Raji (cell line): ENCODE data around the gene HCAR2.

Experiments
- POLR2A ChIP-seq: IDR thresholded peaks from 2 replicates; pipeline ENCODE4 v1.6.1; 2011; ENCODE audit warnings: low read depth, low read length, control low read depth; ENCODE audit not compliant: insufficient read depth

Gene HCAR2

DNA sequence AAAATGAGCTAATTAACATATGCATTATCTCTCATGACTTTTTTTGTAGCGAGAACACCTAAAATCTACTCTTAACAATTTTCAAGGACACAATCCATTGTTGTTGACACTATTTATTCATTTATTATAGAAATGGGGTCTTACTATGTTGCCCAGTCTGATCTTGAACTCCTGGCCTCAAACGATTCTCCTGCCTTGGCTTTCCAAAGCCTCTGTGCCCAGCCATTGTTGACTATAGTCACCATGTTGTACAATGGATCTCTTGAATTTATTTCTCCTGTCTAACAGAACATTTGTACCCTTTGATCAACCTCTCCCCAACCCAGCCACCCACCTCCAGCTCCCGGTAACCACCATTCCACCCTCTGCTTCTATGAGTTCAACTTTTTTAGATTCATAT lies 41.2 kb downstream of the HCAR2 start:
- TF ChIP-seq POLR2A, result no peak

DNA sequence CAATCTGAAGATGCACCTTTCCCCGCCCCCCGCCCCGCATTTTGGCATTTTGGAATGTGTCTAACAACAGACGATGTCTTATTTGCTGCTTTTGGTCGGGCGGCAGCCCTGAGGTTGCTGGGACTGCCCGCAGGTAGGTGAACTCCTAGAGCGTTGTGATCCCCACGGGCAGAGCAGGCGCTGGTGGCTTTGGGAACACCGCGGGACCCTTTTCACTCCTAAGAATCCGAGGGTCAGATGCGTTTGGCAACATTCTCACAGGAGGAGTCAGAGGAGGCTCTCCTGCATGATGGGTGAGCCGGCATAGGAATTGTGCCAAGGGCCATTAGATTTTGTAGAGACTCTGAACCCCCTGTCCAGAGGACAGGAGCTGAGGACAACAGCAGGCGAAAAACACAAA lies 41.9 kb downstream of the HCAR2 start:
- TF ChIP-seq POLR2A, result no peak

DNA sequence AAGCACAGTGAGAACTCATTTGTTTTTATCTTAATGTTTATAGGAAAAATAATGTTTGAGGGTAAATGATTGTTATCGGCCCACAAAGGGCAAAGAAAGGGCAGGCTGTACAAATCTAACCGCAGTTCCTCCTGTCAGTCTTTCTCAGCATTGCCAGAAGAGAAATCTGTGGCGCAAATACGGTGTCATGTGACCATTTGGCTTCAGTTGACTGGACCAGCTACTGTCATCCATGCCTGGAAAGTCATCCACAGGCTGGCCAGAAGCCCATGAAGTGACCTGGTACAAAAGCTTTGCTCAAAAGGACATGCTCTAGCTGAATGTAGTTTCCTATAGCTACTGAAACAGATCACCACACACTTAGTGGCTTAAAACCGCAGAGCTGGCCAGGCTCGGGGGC lies 43.6 kb downstream of the HCAR2 start:
- TF ChIP-seq POLR2A, result no peak

DNA sequence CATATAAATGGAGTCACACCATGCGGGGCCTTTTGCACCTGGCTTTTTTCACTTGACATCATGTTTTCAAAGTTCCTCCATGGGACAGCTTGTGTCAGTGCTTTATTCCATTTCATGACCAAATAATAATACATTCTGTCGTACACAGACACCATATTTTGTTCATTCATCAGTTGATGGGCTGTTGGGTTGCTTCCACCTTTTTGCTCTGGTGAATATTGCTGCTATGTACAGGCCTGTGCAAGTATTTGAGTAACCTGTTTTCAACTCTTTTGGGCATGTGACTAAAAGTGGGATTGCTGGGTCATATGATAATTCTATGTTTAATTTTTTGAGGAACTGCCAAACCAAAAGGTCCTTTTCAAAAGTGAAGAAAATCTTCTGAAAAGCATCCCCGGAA lies 46.9 kb downstream of the HCAR2 start:
- TF ChIP-seq POLR2A, result no peak

DNA sequence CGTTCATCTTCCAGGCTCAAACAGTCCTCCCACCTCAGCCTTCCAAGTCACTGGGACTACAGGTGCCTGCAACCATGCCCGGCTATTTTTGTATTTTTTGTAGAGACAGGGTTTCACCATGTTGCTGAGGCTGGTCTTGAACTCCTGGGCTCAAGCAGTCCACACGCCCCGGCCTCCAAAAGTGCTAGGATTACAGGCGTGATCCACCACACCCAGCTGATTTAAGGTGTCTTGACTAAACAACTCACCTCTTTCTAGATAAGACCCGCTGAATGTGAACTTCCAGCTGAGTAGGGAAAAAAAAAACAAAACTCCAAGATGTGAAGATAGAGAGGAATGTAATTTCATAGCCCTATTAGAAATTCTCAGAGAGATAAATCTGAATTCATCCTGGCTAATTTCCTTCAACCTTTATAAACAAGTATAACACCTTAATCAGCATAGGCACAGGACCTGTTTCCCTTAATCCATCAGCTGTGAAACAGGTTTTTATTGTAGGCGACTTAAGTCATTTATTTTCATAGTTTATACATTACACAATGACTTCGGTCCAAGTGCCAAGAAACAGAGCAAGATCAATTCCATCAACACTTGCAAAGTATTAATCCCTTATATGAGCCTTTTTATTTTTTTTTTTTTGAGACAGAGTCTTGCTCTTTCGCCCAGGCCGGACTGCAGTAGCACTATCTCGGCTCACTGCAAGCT lies 51.5 kb downstream of the HCAR2 start:
- no peak for TF ChIP-seq POLR2A
